ENCODE results near the gene RPL5. TPM values are rescaled to one million over a fixed set of nuclear protein-coding genes. Genes with fewer than 3 reads are reported as not detected.
A peak's percentile ranks its signal among the peaks of the same experiment; 100 is the strongest.

RPL5 gene
- total RNA-seq, 1 donor from 2014 or later, result 1,528 TPM

- no peaks in the 10 kb centered on the region for H3K27me3 Mint-ChIP-seq (ENCODE audit: low read depth)
- TF ChIP-seq CTCF (conservative IDR thresholded peaks at IDR 0.05), result no peak
- no peaks in the 10 kb centered on the region for H3K36me3 Mint-ChIP-seq (ENCODE audit: low read depth)
- peaks cover 11% of the 10 kb centered on the region for H3K4me1 Mint-ChIP-seq
- peak overlapping the region; percentile 12 for H3K27ac Mint-ChIP-seq (ENCODE audit: unreplicated experiment)
- H3K4me3 Mint-ChIP-seq, result no peak overlapping the region
- no peaks in the 10 kb centered on the region for H3K9me3 Mint-ChIP-seq
- no peak for DNase-seq (ENCODE audit: low read depth, low spot score)
These were observed 36.7 kb upstream of the RPL5 start for GRCh38 chr1:92795166-92795565.

DNA sequence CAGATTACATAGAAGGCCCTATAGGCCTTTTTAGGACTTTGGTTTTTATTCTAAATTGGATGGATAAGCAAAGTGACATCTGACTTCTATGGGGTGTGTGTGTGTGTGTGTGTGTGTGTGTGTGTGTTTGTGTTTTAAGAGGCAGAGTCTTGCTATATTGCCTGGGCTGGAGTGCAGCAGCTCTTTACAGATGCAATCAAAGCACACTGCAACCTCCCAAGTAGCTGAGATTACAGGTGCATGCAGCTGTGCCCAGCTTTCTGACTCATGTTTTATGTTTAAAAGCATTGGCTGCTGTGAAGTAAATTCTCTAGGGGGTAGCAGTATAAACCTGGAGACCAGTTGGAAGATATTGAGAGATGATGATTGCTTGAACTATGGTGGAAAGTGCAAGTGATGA is 34.5 kb upstream of the RPL5 start:
- no peak for DNase-seq (ENCODE audit: low read depth, low spot score)
- H3K9me3 Mint-ChIP-seq, result no peaks in the 10 kb centered on the region
- no peaks in the 10 kb centered on the region for H3K36me3 Mint-ChIP-seq (ENCODE audit: low read depth)
- no peaks in the 10 kb centered on the region for H3K27me3 Mint-ChIP-seq (ENCODE audit: low read depth)
- H3K4me1 Mint-ChIP-seq, result peaks cover 11% of the 10 kb centered on the region
- H3K27ac Mint-ChIP-seq (ENCODE audit: unreplicated experiment), result no peak overlapping the region
- no peak for TF ChIP-seq CTCF (conservative IDR thresholded peaks at IDR 0.05)
- H3K4me3 Mint-ChIP-seq, result no peak overlapping the region

GRCh38 chr1:92797961-92798360 is 33.9 kb upstream of the RPL5 start:
- Mint-ChIP-seq H3K27me3 (ENCODE audit: low read depth) (no peaks in the 10 kb centered on the region), H3K9me3 (no peaks in the 10 kb centered on the region), H3K36me3 (ENCODE audit: low read depth) (no peaks in the 10 kb centered on the region), H3K4me3 (no peak overlapping the region), H3K27ac (ENCODE audit: unreplicated experiment) (no peak overlapping the region), H3K4me1 (peaks cover 11% of the 10 kb centered on the region)
- no peak for TF ChIP-seq CTCF (conservative IDR thresholded peaks at IDR 0.05)
- DNase-seq (ENCODE audit: low read depth, low spot score), result no peak

DNA sequence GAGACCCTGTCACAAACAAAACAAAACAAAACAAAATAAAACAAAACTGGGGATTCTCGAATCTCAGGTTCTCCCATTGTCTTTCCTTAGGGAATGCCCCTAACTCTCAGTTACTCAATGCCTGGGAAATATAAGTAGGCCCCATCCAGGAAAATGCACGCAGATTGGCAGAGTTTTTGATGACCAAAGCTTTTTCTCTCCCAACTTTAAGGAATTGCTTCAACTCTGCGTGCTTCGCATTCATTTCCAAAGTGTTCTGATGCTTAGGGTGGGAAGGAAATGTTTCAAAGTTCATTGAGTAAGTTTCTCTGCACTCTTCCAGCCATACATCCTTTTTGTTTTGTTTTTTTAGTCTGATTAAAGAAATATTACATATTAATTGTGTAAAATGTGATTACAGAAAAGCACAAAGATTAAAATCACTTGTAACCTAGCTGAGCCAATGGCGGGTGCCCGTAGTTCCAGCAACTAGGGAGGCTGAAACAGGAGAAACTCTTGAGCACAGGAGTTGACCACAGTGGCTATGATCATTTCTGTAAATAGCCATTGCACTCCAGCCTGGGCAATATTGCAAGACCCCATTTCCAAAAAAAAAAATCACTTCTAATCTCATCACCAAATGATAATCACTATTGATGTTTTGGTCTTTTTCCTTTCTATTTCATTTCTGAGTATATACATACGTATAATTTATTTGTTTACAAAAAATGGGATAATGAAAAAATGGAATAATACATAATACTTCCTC is 28.5 kb upstream of the RPL5 start:
- no peaks in the 10 kb centered on the region for H3K36me3 Mint-ChIP-seq (ENCODE audit: low read depth)
- no peak overlapping the region for H3K4me3 Mint-ChIP-seq
- no peak for TF ChIP-seq CTCF (conservative IDR thresholded peaks at IDR 0.05)
- peaks cover 10% of the 10 kb centered on the region for H3K4me1 Mint-ChIP-seq
- no peak for DNase-seq (ENCODE audit: low read depth, low spot score)
- H3K27me3 Mint-ChIP-seq (ENCODE audit: low read depth), result no peaks in the 10 kb centered on the region
- no peak overlapping the region for H3K27ac Mint-ChIP-seq (ENCODE audit: unreplicated experiment)
- no peaks in the 10 kb centered on the region for H3K9me3 Mint-ChIP-seq

- Mint-ChIP-seq H3K4me3 (no peak overlapping the region), H3K27ac (ENCODE audit: unreplicated experiment) (peak overlapping the region; percentile 91), H3K9me3 (no peaks in the 10 kb centered on the region), H3K4me1 (peaks cover 9% of the 10 kb centered on the region), H3K36me3 (ENCODE audit: low read depth) (no peaks in the 10 kb centered on the region), H3K27me3 (ENCODE audit: low read depth) (no peaks in the 10 kb centered on the region)
- DNase-seq (ENCODE audit: low read depth, low spot score), result peak; percentile 3
- TF ChIP-seq CTCF (conservative IDR thresholded peaks at IDR 0.05), result no peak
These were observed 27.1 kb upstream of the RPL5 start for GRCh38 chr1:92804721-92805201.

All from neural crest cell (in vitro differentiated cells).